Neural cell (in vitro differentiated cells): ENCODE data around the gene CTU1. TPM values are rescaled to one million over a fixed set of nuclear protein-coding genes. Genes with fewer than 3 reads are reported as not detected.

Experiments
- H2AFZ ChIP-seq: fragments of 200-600, 300-800 bp; sonication (generic), shearing (Covaris generic); 2 replicates; pipeline ENCODE4 v1.6.0; 2014; ENCODE audit warnings: low read depth, mild to moderate bottlenecking, antibody characterized with exemption, low read length, moderate library complexity
- H3F3A ChIP-seq: fragments of 200-600 bp; shearing (Covaris generic); 2 replicates; pipeline ENCODE4 v1.6.1; 2016; ENCODE audit warnings: mild to moderate bottlenecking, moderate library complexity, mixed read lengths, antibody characterized with exemption, low read length; ENCODE audit not compliant: insufficient read depth, poor library complexity, severe bottlenecking
- H3K27ac ChIP-seq: fragments of 200-600, 300-800 bp; sonication (generic), shearing (Covaris generic); 2 replicates; pipeline ENCODE4 v1.5.1; 2014; ENCODE audit warnings: mild to moderate bottlenecking, low read length, moderate library complexity
- H3K27me3 ChIP-seq: fragments of 300-800, 200-600 bp; sonication (generic), shearing (Covaris generic); 2 replicates; pipeline ENCODE4 v1.6.0; 2014; ENCODE audit warnings: mild to moderate bottlenecking, low read depth, low read length, moderate library complexity; ENCODE audit not compliant: insufficient read depth
- H3K36me3 ChIP-seq: fragments of 300-800, 200-600 bp; sonication (generic), shearing (Covaris generic); 2 replicates; pipeline ENCODE4 v1.5.1; 2014; ENCODE audit warnings: mild to moderate bottlenecking, antibody characterized with exemption, low read length, moderate library complexity; ENCODE audit not compliant: insufficient read depth
- H3K4me2 ChIP-seq: fragments of 300-800, 200-600 bp; sonication (generic), shearing (Covaris generic); 2 replicates; pipeline ENCODE4 v1.6.0; 2014; ENCODE audit warnings: mild to moderate bottlenecking, low read length
- H3K4me3 ChIP-seq: fragments of 300-800, 200-600 bp; sonication (generic), shearing (Covaris generic); 2 replicates; pipeline ENCODE4 v1.5.1; 2014; ENCODE audit warnings: mild to moderate bottlenecking, low read length, moderate library complexity
- H3K79me2 ChIP-seq: fragments of 200-600 bp; shearing (Covaris generic); replicated peaks from 2 replicates; pipeline ENCODE4 v1.6.0; 2014; ENCODE audit warnings: mild to moderate bottlenecking, low read length, moderate library complexity; ENCODE audit not compliant: insufficient read depth
- H3K9ac ChIP-seq: fragments of 300-800, 200-600 bp; sonication (generic), shearing (Covaris generic); 2 replicates; pipeline ENCODE4 v1.6.1; 2016; ENCODE audit warnings: mild to moderate bottlenecking, low read length, mixed read lengths
- H3K9me2 ChIP-seq: fragments of 200-600 bp; shearing (Covaris generic); 2 replicates; pipeline ENCODE4 v1.6.1; 2016; ENCODE audit warnings: mild to moderate bottlenecking, low read length, mixed read lengths; ENCODE audit not compliant: insufficient read depth
- H3K9me3 ChIP-seq: fragments of 200-600, 300-800 bp; sonication (generic), shearing (Covaris generic); 2 replicates; pipeline ENCODE4 v1.6.1; 2016; ENCODE audit warnings: mild to moderate bottlenecking, mixed run types, low read length, moderate library complexity, mixed read lengths
- H4K20me1 ChIP-seq: fragments of 200-600 bp; shearing (Covaris generic); 2 replicates; pipeline ENCODE4 v1.6.1; 2016; ENCODE audit warnings: mild to moderate bottlenecking, mixed run types; ENCODE audit not compliant: insufficient read depth
- CTCF ChIP-seq: fragments of 450-650 bp; IDR thresholded peaks from 2 replicates; pipeline ENCODE4 v1.5.1; 2014; ENCODE audit warnings: antibody characterized with exemption, mild to moderate bottlenecking, moderate library complexity; ENCODE audit not compliant: poor library complexity, severe bottlenecking
- EP300 ChIP-seq: fragments of 450-650 bp; conservative IDR thresholded peaks from 2 replicates; pipeline ENCODE4 v1.6.1; 2014; ENCODE audit warnings: antibody characterized with exemption, mild to moderate bottlenecking, moderate library complexity; ENCODE audit not compliant: poor library complexity, severe bottlenecking
- EZH2 ChIP-seq: fragments of 200-600, 300-800 bp; shearing (Covaris generic), sonication (generic); IDR thresholded peaks from 2 replicates; pipeline ENCODE4 v1.6.1; 2014; ENCODE audit warnings: antibody characterized with exemption, low read length, borderline replicate concordance, mild to moderate bottlenecking; ENCODE audit not compliant: insufficient read depth, poor library complexity, severe bottlenecking
- MXI1 ChIP-seq: fragments of 450-650 bp; conservative IDR thresholded peaks from 2 replicates; pipeline ENCODE4 v1.6.1; 2014; ENCODE audit warnings: antibody characterized with exemption, mild to moderate bottlenecking; ENCODE audit not compliant: poor library complexity, severe bottlenecking
- POLR2AphosphoS5 ChIP-seq: IDR thresholded peaks from 2 replicates; pipeline ENCODE4 v1.6.1; 2012
- RAD21 ChIP-seq: fragments of 450-650 bp; conservative IDR thresholded peaks from 2 replicates; pipeline ENCODE4 v1.6.1; 2014; ENCODE audit warnings: antibody characterized with exemption, mild to moderate bottlenecking, moderate library complexity
- REST ChIP-seq: IDR thresholded peaks from 2 replicates; pipeline ENCODE4 v1.6.1; 2012; ENCODE audit warnings: borderline replicate concordance
- SMC3 ChIP-seq: fragments of 450-650 bp; conservative IDR thresholded peaks from 2 replicates; pipeline ENCODE4 v1.6.1; 2014; ENCODE audit warnings: antibody characterized with exemption, mild to moderate bottlenecking, moderate library complexity; ENCODE audit not compliant: poor library complexity
- TAF1 ChIP-seq: IDR thresholded peaks from 2 replicates; pipeline ENCODE4 v1.6.1; 2012; ENCODE audit warnings: low read depth
- polyA plus RNA-seq: library from polyadenylated mRNA; depleted of rRNA; stranded (reverse); fragments of >200 nt; gene quantifications from 2 replicates; pipeline ENCODE4 v1.2.3, GENCODE V29; 2014

CTU1 gene
- polyA plus RNA-seq, 1 donor from 2014 or later, result 12.6 TPM

GRCh38 chr19:51138549-51138979, 30.4 kb upstream of the CTU1 start:
- H3K9me3 ChIP-seq, result no peaks in the 10 kb centered on the region
- no peaks in the 10 kb centered on the region for H4K20me1 ChIP-seq
- no peaks in the 10 kb centered on the region for H3F3A ChIP-seq
- H3K4me2 ChIP-seq, result no peak overlapping the region
- no peaks in the 10 kb centered on the region for H3K9me2 ChIP-seq
- no peak overlapping the region for H3K27ac ChIP-seq
- no peak overlapping the region for H2AFZ ChIP-seq
- H3K79me2 ChIP-seq, result no peaks in the 10 kb centered on the region
- no peaks in the 10 kb centered on the region for H3K36me3 ChIP-seq
- TF ChIP-seq REST (no peak), EP300 (no peak), SMC3 (no peak), MXI1 (no peak), CTCF (no peak), RAD21 (no peak), EZH2 (no peak), TAF1 (no peak), POLR2AphosphoS5 (no peak)
- no peak overlapping the region for H3K9ac ChIP-seq
- no peak overlapping the region for H3K4me3 ChIP-seq
- no peaks in the 10 kb centered on the region for H3K27me3 ChIP-seq

GRCh38 chr19:51137792-51138425, 29.7 kb upstream of the CTU1 start:
- H3K4me2 ChIP-seq, result no peak overlapping the region
- no peaks in the 10 kb centered on the region for H3K36me3 ChIP-seq
- H3K4me3 ChIP-seq, result no peak overlapping the region
- no peak overlapping the region for H3K9ac ChIP-seq
- no peaks in the 10 kb centered on the region for H4K20me1 ChIP-seq
- H3K79me2 ChIP-seq, result no peaks in the 10 kb centered on the region
- H3K9me3 ChIP-seq, result no peaks in the 10 kb centered on the region
- H2AFZ ChIP-seq, result no peak overlapping the region
- TF ChIP-seq EP300 (no peak), SMC3 (no peak), MXI1 (no peak), POLR2AphosphoS5 (no peak), TAF1 (no peak), EZH2 (no peak), CTCF (no peak), REST (no peak), RAD21 (no peak)
- H3K9me2 ChIP-seq, result no peaks in the 10 kb centered on the region
- H3K27ac ChIP-seq, result no peak overlapping the region
- H3F3A ChIP-seq, result no peaks in the 10 kb centered on the region
- H3K27me3 ChIP-seq, result no peaks in the 10 kb centered on the region
